ENCODE results near the gene SF3A1. TPM values are rescaled to one million over a fixed set of nuclear protein-coding genes. Genes with fewer than 3 reads are reported as not detected.

SF3A1 gene
- total and polyA plus RNA-seq, 2 of the 8 experiments (the other 6 are each of a cell fraction or from before 2014, with no cell fraction given): 27.8 to 285 TPM

GRCh38 chr22:30313527-30314363, 42.9 kb downstream of the SF3A1 start (continued):
- TF ChIP-seq BCL11A (IDR thresholded peaks at IDR 0.05; ENCODE audit: low read depth in 2 of 2, low read length in 2 of 2) (no peak), KDM4A (IDR thresholded peaks at IDR 0.05; ENCODE audit: low read depth, low read length, severe bottlenecking) (no peak), POLR2A (IDR thresholded peaks at IDR 0.05; ENCODE audit: control extremely low read depth in 1 of 2, low read depth in 2 of 2, low read length in 2 of 2) (no peak), HDAC6 (IDR thresholded peaks at IDR 0.05; ENCODE audit: low read depth, low read length) (no peak), JUN (IDR thresholded peaks at IDR 0.05; ENCODE audit: low read depth, low read length) (no peak), TAF1 (IDR thresholded peaks at IDR 0.05; ENCODE audit: low read depth, low read length) (no peak)
